ENCODE data around the gene SERAC1.
A peak's percentile ranks its signal among the peaks of the same experiment; 100 is the strongest.

SERAC1 gene

DNA sequence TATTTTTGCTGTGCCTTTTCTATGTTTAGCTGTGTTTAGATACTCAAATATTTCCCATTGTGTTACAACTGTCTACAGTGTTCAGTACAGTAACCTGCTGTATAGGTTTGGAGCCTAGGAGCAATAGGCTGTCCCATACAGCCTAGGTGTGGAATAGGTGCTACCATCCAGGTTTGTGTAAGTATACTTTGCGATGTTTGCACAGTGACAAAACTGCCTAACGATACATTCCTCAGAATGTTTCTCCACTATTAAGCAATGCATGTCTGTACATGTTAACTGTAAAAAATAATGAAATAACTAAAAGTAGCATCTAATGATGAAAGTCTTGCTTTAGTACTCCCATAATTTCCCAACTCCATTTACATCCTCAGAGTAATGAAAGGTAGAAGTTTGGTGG, 46.0 kb downstream of the SERAC1 start:
- no peak for DNase-seq (ENCODE audit: low spot score)

DNA sequence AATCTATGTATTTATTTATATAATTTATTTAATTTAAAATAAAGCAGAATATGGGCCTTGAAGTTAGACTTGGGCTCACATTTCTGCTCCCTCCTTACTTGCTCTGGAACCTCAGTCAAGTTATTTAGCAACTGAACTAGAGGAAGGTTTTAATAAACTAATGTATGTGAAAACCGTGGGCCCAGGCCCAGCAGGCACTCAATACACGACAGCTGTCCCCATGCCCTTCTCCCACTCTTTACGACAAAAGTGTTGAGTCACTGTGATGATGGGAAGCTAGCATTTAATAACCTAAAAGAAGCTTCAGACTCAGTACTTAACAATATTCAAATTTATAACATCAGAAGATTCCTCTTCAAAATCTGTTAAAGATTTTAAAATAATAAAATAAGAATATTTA, 46.7 kb downstream of the SERAC1 start:
- DNase-seq (ENCODE audit: low spot score) = no peak

DNA sequence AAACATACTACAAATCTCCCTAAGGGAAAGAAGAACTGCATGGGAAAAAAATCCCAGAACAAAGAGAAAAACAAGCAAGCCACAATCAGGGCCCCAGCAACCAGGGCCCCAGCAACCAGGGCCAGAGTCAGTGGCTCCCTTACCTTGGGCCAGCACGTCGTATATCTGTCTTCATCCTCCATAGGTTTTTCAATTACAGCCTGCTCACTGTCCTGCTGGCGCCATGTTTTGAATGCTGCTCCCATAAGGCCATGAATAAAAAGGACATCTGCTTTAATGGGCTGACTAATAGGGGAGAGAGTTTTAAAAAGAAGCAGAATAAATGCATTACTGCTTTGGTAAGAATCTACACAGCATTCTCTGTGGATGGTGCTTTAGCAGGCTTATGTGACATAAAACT, 49.2 kb downstream of the SERAC1 start:
- no peak for DNase-seq (ENCODE audit: low spot score)

DNA sequence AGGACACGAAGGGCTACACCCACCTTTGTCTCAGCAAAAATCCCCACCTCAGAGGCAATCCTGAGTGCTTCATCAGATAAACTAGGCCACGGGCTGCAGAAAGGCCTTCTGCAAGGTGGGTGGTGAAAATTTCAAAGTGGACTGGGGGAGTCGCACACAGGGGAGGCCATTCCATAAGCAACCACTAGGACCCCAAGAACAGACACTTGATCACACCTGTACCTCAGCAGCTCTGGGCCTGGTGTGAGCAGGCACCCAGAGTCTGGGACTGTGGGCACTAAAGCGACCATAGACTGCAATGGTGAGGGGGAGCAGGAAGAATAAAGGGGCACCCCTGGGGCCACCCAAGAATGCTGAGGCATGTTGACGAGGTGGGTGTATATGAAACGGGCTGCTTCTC, 52.6 kb downstream of the SERAC1 start:
- DNase-seq (ENCODE audit: low spot score) = no peak

DNA sequence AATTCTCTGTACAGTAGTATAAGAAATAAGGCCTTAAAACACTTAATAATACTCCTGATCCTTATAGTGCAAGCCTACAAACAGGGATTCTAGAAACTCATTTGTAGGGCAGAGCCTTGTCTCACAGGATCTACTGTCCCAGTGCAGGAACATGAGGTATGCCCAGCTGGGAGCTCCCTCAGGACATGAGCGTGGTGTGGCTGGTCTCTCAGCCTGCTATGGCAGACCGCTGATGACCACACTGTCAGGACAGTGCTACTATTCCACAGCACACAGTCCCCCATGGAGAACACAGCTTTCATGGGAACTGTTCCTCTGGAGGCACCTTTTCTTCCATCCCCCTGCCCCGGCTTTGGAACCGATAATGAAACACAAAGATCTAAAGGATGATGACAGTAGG, 53.0 kb downstream of the SERAC1 start:
- DNase-seq (ENCODE audit: low spot score) = no peak

DNA sequence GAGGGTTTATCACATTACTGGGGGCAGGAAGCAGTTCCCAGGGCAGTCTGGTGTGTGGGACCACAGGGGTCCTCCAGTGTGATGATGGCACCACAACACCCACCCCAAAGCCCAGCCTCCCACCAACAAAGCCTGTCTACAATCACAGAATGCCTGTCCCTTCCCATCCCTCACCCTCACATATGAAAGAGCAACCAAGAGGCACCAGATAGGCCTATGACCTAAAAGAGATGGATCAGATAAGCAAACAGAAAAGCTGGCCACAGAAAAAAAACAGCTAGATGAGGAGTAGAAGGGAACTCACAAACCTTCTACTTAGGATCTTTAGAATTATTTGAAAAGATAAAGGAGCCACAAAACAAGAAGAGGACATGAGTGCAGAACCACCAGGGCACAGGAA, 54.3 kb downstream of the SERAC1 start:
- no peak for DNase-seq (ENCODE audit: low spot score)

DNA sequence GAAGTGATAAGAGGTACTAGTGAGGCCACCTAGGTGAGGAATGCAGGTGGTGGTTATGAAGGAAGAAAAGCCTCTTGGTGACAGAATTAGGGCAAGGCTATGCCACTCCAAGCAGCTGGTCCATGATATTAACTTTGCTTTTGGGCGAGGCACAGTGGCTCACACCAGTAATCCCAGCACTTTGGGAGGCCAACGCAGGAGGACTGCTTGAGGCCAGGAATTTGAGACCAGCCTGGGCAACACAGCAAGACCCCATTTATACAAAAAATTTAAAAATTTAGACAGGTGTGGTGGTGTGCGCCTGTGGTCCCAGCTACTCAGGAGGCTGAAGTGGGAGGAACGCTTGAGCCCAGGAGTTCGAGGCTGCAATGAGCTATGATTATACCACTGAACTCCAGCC, 56.1 kb downstream of the SERAC1 start:
- DNase-seq (ENCODE audit: low spot score) = no peak

DNA sequence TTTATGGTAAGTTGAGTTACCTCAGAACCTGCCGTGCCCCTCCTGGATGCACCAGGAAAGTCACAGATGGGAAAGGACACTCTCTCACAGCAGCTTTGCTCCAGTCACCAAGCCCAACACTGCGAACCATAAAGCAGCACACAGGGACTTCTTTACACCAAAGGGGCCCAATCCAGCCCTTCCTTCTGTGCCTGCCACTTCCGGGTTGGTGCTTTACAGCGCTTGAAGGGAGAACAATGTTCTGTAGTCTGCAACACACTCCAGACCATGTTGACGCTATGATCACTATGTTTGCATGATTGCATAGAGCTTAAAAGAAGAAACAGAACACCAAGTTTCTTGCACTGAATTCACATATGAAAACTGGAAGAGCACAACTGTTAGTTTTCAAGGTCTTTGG, 57.1 kb downstream of the SERAC1 start:
- peak; percentile 52 for DNase-seq (ENCODE audit: low spot score)

DNA sequence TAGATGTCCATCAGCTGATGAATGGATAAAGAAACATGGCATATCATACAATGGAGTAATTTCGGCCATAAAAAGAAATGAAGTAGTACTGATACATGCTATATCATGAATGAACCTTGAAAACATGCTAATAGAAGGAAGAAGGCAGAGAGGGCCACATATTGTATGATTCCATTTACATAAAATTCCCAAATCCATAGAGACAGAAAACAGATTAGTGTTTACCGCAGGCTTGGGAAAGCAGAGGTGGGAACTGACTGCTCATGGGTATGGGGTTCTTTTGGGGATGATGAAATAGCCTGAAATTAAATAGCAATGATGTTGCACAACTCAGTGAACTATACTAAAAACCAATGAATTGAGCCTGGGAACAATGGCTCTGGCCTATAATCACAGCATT, 58.3 kb downstream of the SERAC1 start:
- no peak for DNase-seq (ENCODE audit: low spot score)

DNA sequence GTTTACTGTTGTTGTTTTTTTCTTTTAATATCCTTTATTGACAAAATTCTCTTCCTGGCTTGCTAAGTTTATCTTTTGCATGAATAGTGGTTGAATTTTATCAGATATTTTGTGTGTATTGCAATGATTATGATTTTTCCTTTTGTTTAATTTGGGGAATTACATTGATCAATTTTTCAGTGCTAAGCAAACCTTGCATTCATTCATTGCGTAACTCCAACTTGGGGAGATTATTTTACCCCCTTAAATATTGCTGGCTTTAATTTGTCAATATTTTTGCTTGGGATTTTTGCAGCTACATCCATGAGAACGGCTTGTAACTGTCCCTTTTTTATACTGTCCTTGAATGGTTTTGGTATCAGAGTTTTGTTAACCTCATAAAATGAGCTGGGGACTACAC, 63.4 kb downstream of the SERAC1 start:
- DNase-seq (ENCODE audit: low spot score) = no peak

DNA sequence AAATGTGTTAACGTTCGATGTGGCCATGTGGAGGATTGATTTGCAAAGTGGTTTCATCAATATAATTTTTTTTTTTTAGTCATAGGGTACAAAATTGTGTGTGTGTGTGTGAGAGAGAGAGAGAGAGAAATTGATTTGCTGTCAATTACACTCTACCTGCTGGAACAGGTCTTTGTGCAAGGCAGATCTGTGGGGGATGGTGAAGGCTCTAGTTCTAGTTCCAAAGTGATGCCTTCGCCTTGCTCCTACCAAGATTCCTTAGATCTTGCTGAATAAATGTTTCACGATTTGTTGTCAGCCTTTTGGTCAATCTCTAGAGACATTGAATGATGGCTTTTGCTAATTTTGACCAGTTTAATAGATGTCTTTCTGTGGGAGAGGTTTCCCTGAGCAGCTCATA, 64.8 kb downstream of the SERAC1 start:
- no peak for DNase-seq (ENCODE audit: low spot score)

DNA sequence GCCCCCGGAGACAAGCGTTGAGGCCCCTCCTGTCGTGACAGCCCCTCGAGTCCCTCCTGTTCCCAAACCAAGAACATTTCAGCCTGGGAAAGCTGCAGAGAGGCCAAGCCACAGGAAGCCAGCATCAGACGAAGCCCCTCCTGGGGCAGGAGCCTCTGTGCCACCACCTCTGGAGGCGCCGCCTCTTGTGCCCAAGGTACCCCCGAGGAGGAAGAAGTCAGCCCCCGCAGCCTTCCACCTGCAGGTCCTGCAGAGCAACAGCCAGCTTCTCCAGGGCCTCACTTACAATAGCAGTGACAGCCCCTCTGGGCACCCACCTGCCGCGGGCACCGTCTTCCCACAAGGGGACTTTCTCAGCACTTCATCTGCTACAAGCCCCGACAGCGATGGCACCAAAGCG, 72.4 kb downstream of the SERAC1 start:
- no peak for DNase-seq (ENCODE audit: low spot score)

DNA sequence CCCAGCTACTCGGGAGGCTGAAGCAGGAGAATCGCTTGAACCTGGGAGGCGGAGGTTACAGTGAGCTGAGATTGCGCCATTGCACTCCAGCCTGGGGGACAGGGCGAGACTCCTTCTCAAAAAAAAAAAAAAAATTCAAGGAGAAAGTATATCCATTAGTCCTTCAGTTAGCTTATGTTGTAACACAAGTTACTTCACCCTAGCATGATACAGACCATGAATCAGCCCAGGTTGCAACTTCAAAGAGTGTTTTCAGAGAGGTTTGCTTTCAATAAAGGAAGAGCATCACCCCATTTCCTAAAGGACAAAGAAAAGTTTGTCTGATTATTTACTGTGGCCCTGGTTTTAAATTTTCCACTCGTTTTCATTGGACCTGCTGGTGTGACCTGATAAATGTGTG, 73.0 kb downstream of the SERAC1 start:
- DNase-seq (ENCODE audit: low spot score) = no peak

DNA sequence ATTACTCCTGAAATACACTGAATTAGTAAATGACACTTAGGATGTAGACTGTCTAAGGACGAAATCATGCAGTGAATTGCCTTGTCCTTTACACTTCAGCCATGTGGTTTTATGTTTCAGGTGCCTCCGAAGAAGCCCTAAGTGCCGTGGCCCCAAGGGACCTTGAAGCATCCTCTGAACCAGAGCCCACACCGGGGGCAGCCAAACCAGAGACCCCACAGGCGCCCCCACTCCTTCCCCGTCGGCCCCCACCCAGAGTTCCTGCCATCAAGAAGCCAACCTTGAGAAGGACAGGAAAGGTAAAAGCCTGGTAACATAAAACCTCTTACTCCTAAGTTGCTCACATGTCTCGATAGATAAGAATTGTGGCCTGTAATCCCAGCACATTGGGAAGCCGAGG, 75.3 kb downstream of the SERAC1 start:
- DNase-seq (ENCODE audit: low spot score) = no peak

DNA sequence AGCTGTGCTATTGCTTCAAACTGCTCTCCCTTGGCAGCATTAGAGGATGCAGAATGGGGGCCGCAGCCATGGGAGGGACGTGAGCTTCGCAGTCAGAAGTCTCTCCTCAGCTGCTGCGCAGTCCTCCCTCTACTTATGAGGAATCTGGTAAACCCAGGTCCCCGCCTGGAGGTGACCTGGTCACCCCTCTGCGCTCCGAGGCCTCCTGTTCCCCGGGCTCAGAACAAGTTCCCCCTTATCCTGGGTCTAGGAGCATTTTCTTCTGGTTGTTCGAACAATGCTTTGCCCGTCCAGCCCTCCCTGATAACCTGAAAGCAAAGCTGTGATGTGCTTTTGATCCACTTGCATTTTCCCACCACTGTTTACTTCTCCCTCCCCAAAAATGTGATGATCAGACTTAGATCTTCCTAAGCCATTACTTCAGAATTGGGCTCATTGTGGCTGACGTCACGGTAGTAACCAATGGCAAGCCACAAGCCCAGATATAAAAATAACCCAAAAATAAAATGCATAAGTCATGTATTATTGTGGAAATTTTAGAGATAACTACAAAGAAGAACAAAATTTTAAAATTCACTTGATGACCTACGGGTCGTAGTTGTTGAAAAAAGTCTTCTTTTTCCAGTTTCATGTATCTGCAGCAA, 80.7 kb downstream of the SERAC1 start:
- DNase-seq (ENCODE audit: low spot score) = no peak

DNA sequence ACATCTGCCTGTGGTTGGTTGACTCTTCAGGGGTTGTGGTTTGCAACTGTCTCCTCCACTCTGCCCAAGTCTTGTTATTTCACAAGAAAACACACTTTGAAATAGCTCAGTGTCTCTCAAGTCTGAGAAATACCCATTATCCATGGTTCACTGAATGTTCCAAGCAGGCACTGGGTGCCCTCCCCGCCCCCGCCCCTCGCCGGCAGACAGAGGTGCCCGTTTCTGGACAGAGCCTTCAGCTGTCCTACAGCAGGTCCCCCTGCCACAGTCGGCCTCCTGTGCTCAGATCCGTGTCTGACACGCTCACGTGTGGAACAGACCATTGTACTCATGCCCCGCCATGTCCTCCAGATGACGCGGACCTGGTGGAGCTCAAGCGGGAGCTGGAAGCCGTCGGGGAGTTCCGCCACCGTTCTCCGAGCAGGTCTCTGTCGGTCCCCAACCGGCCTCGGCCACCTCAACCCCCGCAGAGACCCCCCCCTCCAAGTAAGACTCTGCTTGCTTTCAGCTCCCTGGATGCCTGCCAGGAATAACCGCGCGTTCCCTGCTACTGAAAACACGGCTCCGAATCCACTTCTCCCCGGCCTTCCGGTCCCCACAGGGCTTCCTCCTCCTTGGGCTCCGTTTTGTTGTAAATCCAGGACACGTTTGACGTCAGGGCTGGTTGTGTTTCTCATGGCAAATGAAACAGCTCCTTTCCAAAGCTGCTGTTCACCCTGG, 81.4 kb downstream of the SERAC1 start:
- no peak for DNase-seq (ENCODE audit: low spot score)

DNA sequence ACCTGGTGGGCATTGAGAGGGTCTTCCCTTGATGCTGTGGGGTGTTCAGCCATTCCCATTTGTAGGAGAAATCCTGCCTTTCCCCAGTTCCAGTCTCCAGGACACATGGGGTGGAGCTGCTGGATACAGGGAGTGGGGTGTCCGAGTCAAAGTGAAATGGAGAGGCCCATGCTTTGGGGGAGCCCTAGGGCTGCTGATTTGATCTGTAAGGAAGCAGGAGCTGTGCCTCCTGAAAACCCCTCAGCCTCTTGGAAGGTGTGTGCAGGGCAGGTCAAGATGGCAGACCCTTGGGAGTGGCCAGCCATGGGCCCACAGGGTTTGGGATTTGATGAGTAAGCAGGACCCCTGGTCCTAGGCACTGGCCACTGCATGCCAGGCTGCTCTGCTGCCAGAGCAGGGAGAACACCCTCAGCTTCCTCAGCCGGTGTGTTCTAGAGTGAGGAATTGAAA, 82.0 kb downstream of the SERAC1 start:
- DNase-seq (ENCODE audit: low spot score) = no peak

DNA sequence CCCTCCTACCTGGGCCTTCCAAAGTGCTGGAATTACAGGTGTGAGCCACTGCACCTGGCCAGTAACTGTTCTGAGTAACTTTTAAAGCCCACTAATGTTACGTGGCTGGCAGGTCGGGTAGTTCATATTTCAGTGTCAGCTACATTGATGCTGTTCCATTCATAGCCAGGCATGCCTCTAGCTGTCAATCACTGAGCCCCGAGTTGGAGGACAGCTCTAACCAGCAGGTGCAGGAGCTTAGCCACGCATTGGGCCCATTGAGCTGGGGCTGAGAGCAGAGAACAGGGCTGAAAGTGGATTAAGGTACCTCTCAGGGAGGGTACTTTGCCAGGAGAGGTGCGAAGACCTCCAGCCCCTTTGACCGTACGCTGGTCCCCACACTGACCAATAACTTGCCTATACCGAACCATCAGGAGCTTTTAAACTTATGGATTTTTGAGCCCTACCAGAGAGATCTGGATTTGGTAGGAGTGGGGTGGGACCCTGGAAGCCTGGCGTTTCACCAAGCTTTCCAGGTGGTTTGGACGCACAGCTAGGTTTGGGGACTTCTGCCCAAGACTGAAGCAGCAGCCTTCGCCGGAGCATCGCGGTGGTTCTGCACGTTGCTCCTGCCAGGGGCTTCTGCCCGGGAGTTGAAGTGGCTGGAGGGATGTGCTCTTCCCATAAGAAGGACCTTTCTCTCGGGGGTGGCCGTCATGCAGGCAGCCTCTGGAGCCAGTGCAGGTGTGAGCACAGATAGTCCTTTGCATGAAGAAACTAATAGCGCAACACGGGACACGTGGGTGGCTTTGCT, 82.6 kb downstream of the SERAC1 start:
- DNase-seq (ENCODE audit: low spot score) = no peak

DNA sequence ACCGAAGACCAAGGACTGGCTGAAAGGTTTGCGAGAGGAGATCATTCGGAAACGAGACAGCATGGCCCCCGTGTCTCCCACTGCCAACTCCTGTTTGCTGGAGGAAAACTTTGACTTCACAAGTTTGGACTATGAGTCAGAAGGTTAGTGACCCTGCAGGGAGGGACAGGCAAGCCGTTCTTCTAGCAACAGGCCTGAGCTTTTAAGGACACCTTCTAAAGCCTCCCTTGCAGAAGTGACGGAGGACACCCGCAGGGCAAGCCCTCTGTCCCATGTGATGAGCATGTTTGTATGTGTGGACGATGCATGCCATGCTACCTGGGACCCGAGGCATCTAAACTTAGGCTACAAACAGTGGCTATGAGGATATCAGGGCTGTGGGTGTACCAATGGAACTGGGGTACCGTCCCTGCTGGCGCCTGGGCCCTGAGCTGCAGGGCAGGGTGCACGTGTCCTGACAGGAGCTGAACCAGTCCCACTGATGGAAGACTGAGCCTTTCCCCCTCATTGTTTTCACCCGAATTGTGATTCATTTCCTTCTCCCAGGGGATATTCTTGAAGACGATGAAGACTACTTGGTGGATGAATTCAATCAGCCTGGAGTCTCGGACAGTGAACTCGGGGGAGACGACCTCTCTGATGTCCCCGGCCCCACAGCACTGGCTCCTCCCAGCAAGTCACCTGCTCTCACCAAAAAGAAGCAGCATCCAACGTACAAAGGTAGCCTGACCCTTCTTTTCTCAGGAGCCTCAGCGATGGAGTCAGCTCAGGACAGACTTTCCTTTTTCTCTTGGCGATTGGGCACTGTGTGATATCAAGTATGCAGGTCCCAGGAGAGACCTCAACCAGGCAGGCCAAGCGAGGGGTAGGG, 84.4 kb downstream of the SERAC1 start:
- no peak for DNase-seq (ENCODE audit: low spot score)

DNA sequence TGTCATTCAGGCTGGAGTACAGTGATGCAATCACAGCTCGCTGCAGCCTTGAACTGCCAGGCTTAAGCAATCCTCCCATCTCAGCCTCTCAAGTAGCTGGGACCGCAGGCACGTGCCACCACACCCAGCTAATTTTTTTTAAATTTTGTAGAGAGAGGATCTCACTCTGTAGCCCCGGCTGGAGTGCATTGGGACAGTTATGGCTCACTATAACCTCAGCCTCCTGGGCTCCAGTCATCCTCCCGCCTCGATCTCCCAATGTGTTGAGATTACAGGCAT, 86.5 kb downstream of the SERAC1 start:
- DNase-seq (ENCODE audit: low spot score) = no peak

DNA sequence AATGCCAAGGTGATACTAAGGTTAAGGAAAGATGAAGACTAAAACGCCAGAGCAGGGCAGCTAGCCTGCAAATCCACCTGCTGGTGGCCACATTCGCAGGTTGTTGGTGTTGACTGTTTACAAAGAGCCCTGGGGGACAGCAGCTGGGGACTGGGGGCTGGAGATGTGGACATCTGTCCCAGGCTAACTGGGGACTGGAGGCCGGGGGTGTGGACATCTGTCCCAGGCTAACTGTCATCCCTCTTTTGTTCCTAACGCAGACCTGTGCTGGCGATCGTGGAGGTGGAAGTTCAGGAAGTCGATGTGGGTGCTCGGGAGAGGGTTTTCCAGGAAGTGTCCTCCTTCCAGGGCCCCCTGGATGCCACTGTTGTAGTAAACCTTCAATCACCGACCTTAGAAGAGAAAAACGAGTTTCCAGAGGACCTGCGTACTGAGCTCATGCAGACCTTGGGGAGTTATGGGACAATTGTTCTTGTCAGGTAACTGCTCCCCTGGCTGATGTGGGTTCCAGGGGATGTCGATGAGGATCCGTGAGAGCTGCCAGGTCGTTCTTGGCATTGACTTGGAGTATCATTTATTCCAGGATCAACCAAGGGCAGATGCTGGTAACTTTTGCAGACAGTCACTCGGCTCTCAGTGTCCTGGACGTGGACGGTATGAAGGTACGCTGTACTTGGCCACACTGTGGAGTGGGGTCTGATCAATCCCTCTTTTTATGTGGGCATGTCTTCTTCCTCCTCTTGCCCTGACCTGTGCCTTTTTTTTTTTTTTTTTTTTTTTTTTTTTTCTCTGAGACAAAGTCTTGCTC, 87.0 kb downstream of the SERAC1 start:
- DNase-seq (ENCODE audit: low spot score) = no peak

DNA sequence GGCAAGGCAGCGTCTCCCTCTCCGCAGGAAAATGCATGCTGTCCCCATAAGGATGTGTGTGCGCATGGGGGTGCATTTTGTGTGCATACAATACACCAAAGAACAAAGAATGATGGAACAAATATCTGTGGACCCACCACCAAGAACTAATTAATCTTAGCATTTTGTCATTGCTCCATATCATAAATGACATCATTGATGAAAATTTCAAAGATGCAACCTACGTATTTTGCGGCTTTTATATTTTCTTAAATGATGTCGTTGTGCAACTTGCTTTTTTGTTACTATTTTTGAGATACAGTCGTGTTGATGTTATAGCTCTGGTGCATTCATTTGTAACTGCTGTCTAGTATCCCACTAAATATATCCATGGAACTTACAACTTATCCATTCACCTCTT, 89.7 kb downstream of the SERAC1 start:
- no peak for DNase-seq (ENCODE audit: low spot score)

Measured in pons (tissue), 1 donor.